Gastrocnemius medialis (tissue), 4 donors: Measurements from ENCODE around the gene GDF9. TPM values are rescaled to one million over a fixed set of nuclear protein-coding genes. Genes with fewer than 3 reads are reported as not detected.

ENCODE experiments used
- ATAC-seq, 2 donors: fragments of 150-250 bp; one replicate each; pipeline ENCODE4 v1.9.1; 2016
- DNase-seq, 2 donors: peaks; one replicate each; pipeline ENCODE4 v3.0.0-alpha.2; 2019
- H3K27ac ChIP-seq, 4 donors: fragments of 200-600 bp; sonication (generic); 1 replicate in 1 of 4; 2 replicates in 3 of 4; pipeline ENCODE4 v1.5.1; 2016 to 2018; ENCODE audit warnings: mild to moderate bottlenecking in 2 of 4, moderate library complexity in 1 of 4
- H3K27me3 ChIP-seq, 3 donors: fragments of 200-600 bp; sonication (generic) in 2 of 3; 1 replicate in 1 of 3; 2 replicates in 2 of 3; pipeline versions ENCODE4 v1.5.1 to v1.6.0; 2016 to 2019; ENCODE audit warnings: mild to moderate bottlenecking in 1 of 3, moderate library complexity in 1 of 3
- H3K36me3 ChIP-seq, 2 donors: fragments of 200-600 bp; sonication (generic) in 1 of 2; one replicate each; pipeline ENCODE4 v1.5.1; 2017 to 2018
- H3K4me1 ChIP-seq, 2 donors: fragments of 200-600 bp; sonication (generic) in 1 of 2; one replicate each; pipeline ENCODE4 v1.5.1; 2016 to 2017; ENCODE audit warnings: mild to moderate bottlenecking in 2 of 2
- H3K4me3 ChIP-seq, 4 donors: fragments of 200-600 bp; sonication (generic) in 3 of 4; 1 replicate in 1 of 4; 2 replicates in 3 of 4; pipeline ENCODE4 v1.5.1; 2016 to 2019; ENCODE audit warnings: mild to moderate bottlenecking in 2 of 4
- H3K9me3 ChIP-seq, 3 donors: fragments of 200-600 bp; sonication (generic) in 2 of 3; 1 replicate in 1 of 3; 2 replicates in 2 of 3; pipeline ENCODE4 v1.5.1; 2016 to 2019
- POLR2A ChIP-seq, 2 donors: fragments of 450-650 bp; IDR thresholded peaks; one replicate each; pipeline ENCODE4 v1.6.1; 2017; ENCODE audit warnings: antibody characterized with exemption in 2 of 2, mild to moderate bottlenecking in 2 of 2, moderate library complexity in 2 of 2
- in situ Hi-C, 4 donors: fragments of 200-750 bp; cut with MboI; loops; one replicate each; pipeline versions ENCODE4 v1.15.0 to v1.8.0; 2017; ENCODE audit warnings: low sequenced_read_pairs in 4 of 4
- intact Hi-C: fragments of 100-400 bp; cut with DNase I; formaldehyde crosslinking; loops from one replicate; pipeline ENCODE4 v1.15.1; 2023; ENCODE audit warnings: low total_unique reads
- total RNA-seq, 4 donors: library from RNA; depleted of rRNA; stranded (reverse); fragments of >200 nt; gene quantifications; one replicate each; pipeline versions ENCODE4 v1.1.0 to v1.2.3, GENCODE V29; 2016
- TF ChIP-seq, protein P1 (sequence below), 5 experiments: fragments of 450-650 bp in 3 of 5; fragments of 200-600 bp in 2 of 5; sonication (generic) in 2 of 5; IDR thresholded peaks in 4 of 5; conservative IDR thresholded peaks in 1 of 5; 1 replicate in 4 of 5; 2 replicates in 1 of 5; pipeline ENCODE4 v1.5.1; 2016 to 2019; ENCODE audit warnings: antibody characterized with exemption in 5 of 5, mild to moderate bottlenecking in 3 of 5, moderate library complexity in 3 of 5

Gene GDF9
- total RNA-seq, 4 donors from 2014 or later = 0.13 to 2.5 (median 0.46) TPM; not detected in 1

- peak overlapping the region; percentile 13 to 75 (median 52) for H3K27ac ChIP-seq
- in situ Hi-C loops = no loop called here
- no peaks in the 10 kb centered on the region for H3K9me3 ChIP-seq
- H3K4me1 ChIP-seq = peaks cover 32 to 37% of the 10 kb centered on the region in 2 donors
- ATAC-seq (no peak), DNase-seq (no peak)
- H3K36me3 ChIP-seq = peaks cover 0 to 45% of the 10 kb centered on the region in 2 donors
- intact Hi-C loops = no loop called here
- TF ChIP-seq POLR2A (IDR thresholded peaks at IDR 0.05) = no peak
- H3K27me3 ChIP-seq = no peaks in the 10 kb centered on the region
- H3K4me3 ChIP-seq = no peak overlapping the region
These were observed 11.2 kb upstream of the GDF9 start for GRCh38 chr5:132877466-132877865.

- in situ Hi-C loops (no loop called here), intact Hi-C loops (no loop called here)
- ATAC-seq = no peak
- H3K4me3 ChIP-seq = no peak overlapping the region
- TF ChIP-seq POLR2A (IDR thresholded peaks at IDR 0.05) = no peak
- TF ChIP-seq, protein P1, sequence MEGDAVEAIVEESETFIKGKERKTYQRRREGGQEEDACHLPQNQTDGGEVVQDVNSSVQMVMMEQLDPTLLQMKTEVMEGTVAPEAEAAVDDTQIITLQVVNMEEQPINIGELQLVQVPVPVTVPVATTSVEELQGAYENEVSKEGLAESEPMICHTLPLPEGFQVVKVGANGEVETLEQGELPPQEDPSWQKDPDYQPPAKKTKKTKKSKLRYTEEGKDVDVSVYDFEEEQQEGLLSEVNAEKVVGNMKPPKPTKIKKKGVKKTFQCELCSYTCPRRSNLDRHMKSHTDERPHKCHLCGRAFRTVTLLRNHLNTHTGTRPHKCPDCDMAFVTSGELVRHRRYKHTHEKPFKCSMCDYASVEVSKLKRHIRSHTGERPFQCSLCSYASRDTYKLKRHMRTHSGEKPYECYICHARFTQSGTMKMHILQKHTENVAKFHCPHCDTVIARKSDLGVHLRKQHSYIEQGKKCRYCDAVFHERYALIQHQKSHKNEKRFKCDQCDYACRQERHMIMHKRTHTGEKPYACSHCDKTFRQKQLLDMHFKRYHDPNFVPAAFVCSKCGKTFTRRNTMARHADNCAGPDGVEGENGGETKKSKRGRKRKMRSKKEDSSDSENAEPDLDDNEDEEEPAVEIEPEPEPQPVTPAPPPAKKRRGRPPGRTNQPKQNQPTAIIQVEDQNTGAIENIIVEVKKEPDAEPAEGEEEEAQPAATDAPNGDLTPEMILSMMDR (IDR thresholded peaks at IDR 0.05 in 4 of 5, conservative IDR thresholded peaks at IDR 0.05 in 1 of 5) = no peak
- H3K9me3 ChIP-seq = no peaks in the 10 kb centered on the region
- peaks cover 0 to 32% of the 10 kb centered on the region in 2 donors for H3K36me3 ChIP-seq
- no peaks in the 10 kb centered on the region for H3K27me3 ChIP-seq
- H3K4me1 ChIP-seq = peaks cover 36 to 39% of the 10 kb centered on the region in 2 donors
- DNase-seq = no peak
- H3K27ac ChIP-seq = no peak overlapping the region
These were observed 9.9 kb upstream of the GDF9 start for GRCh38 chr5:132876020-132876759.

- no peaks in the 10 kb centered on the region for H3K9me3 ChIP-seq
- H3K36me3 ChIP-seq = peaks cover 0 to 21% of the 10 kb centered on the region in 2 donors
- DNase-seq = no peak
- H3K4me3 ChIP-seq = no peak overlapping the region
- H3K27ac ChIP-seq = no peak overlapping the region
- no peak for ATAC-seq
- no peaks in the 10 kb centered on the region for H3K27me3 ChIP-seq
- in situ Hi-C loops (loop anchor here in 2 of 4 donors (25.0 kb wide), 1 partner anchor 487 kb away; no protein-coding TSS in a partner anchor), intact Hi-C loops (no loop called here)
- TF ChIP-seq POLR2A (IDR thresholded peaks at IDR 0.05) = no peak
- TF ChIP-seq, protein P1 (IDR thresholded peaks at IDR 0.05 in 4 of 5, conservative IDR thresholded peaks at IDR 0.05 in 1 of 5) = no peak
- peaks cover 43 to 48% of the 10 kb centered on the region in 2 donors for H3K4me1 ChIP-seq
These were observed 7.6 kb upstream of the GDF9 start for GRCh38 chr5:132873930-132874271.

GRCh38 chr5:132873119-132873929, 7.1 kb upstream of the GDF9 start, which contains the start of gene LEAP2:
TSS of gene LEAP2 (plus strand) at chr5:132873668. CDS start at chr5:132873695, 27 bp downstream.
- intact Hi-C loops = no loop called here
- no peaks in the 10 kb centered on the region for H3K27me3 ChIP-seq
- in situ Hi-C loops = loop anchor here in 2 of 4 donors (25.0 kb wide), 1 partner anchor 486 kb away; no protein-coding TSS in a partner anchor
- no peak for TF ChIP-seq POLR2A (IDR thresholded peaks at IDR 0.05)
- TF ChIP-seq, protein P1 (IDR thresholded peaks at IDR 0.05 in 4 of 5, conservative IDR thresholded peaks at IDR 0.05 in 1 of 5) = no peak
- no peaks in the 10 kb centered on the region for H3K9me3 ChIP-seq
- peak within 1 kb of the TSS in 1 of 4 donors; percentile 20 for H3K27ac ChIP-seq
- peaks cover 39 to 43% of the 10 kb centered on the region in 2 donors for H3K4me1 ChIP-seq
- ATAC-seq = no peak
- no peak for DNase-seq
- peaks cover 0 to 27% of the 10 kb centered on the region in 2 donors for H3K36me3 ChIP-seq
- no peak within 1 kb of the TSS for H3K4me3 ChIP-seq

- H3K27ac ChIP-seq = peak overlapping the region in 1 of 4 donors; percentile 20
- in situ Hi-C loops = loop anchor here in 2 of 4 donors (25.0 kb wide), 1 partner anchor 485 kb away; no protein-coding TSS in a partner anchor
- no peak for DNase-seq
- TF ChIP-seq POLR2A (IDR thresholded peaks at IDR 0.05) = no peak
- TF ChIP-seq, protein P1 (IDR thresholded peaks at IDR 0.05 in 4 of 5, conservative IDR thresholded peaks at IDR 0.05 in 1 of 5) = no peak
- ATAC-seq = no peak
- H3K36me3 ChIP-seq = peaks cover 0 to 32% of the 10 kb centered on the region in 2 donors
- intact Hi-C loops = no loop called here
- H3K4me3 ChIP-seq = no peak overlapping the region
- H3K27me3 ChIP-seq = no peaks in the 10 kb centered on the region
- peaks cover 39 to 43% of the 10 kb centered on the region in 2 donors for H3K4me1 ChIP-seq
- no peaks in the 10 kb centered on the region for H3K9me3 ChIP-seq
These were observed 6.5 kb upstream of the GDF9 start for GRCh38 chr5:132872788-132873118.
